Thyroid gland (tissue), 4 donors: ENCODE measurements around the gene KCNK17.

Experiments
- CTCF ChIP-seq, 6 experiments: fragments of 200-600 bp in 3 of 6; fragments of 450-650 bp in 3 of 6; sonication (generic) in 3 of 6; IDR thresholded peaks; one replicate each; pipeline ENCODE4 v1.5.1; 2016 to 2019; ENCODE audit warnings: antibody characterized with exemption in 6 of 6, mild to moderate bottlenecking in 2 of 6, inconsistent platforms in 1 of 6, moderate library complexity in 1 of 6
- POLR2A ChIP-seq, 2 donors: fragments of 450-650 bp; IDR thresholded peaks; one replicate each; pipeline ENCODE4 v1.6.1; 2017; ENCODE audit warnings: antibody characterized with exemption in 2 of 2, mild to moderate bottlenecking in 2 of 2, moderate library complexity in 1 of 2

GRCh38 chr6:39350723-39351505 is 36.7 kb upstream of the KCNK17 start:
- TF ChIP-seq CTCF (IDR thresholded peaks at IDR 0.05) (no peak), POLR2A (IDR thresholded peaks at IDR 0.05) (no peak)
